ENCODE results near the gene CERS1.
"Not testable (repeated sequence)": the region's sequence is repeated elsewhere in the genome, so short reads cannot be mapped to it uniquely, and the experiment has no call there.

Gene CERS1

GRCh38 chr19:18919086-18919899, 23.3 kb upstream of the CERS1 start, which contains the start of the genes COPE and DDX49:
COPE (minus strand) TSS chr19:18919387; CDS start chr19:18919348, 39 bp downstream.
DDX49 (plus strand) TSS chr19:18919715; CDS start chr19:18919742, 27 bp downstream.
- DNase-seq: peak; percentile 99

GRCh38 chr19:18917593-18917992, 21.6 kb upstream of the CERS1 start:
- not testable (repeated sequence) for DNase-seq

GRCh38 chr19:18915639-18916038, 19.7 kb upstream of the CERS1 start:
- peak; percentile 36 for DNase-seq

GRCh38 chr19:18913466-18913865, 17.5 kb upstream of the CERS1 start:
- DNase-seq: no peak

GRCh38 chr19:18912933-18913332, 17.0 kb upstream of the CERS1 start:
- DNase-seq: no peak

GRCh38 chr19:18910801-18911436, 15.0 kb upstream of the CERS1 start:
- no peak for DNase-seq

- DNase-seq: no peak
Observed at GRCh38 chr19:18910010-18910409, 14.1 kb upstream of the CERS1 start.

GRCh38 chr19:18908917-18909619, 13.1 kb upstream of the CERS1 start:
- no peak for DNase-seq

- no peak for DNase-seq
Observed at GRCh38 chr19:18906605-18907519, 10.9 kb upstream of the CERS1 start.

GRCh38 chr19:18905513-18906236, 9.7 kb upstream of the CERS1 start:
- DNase-seq: no peak

- no peak for DNase-seq
Observed at GRCh38 chr19:18905058-18905456, 9.1 kb upstream of the CERS1 start.

- DNase-seq: no peak
Observed at GRCh38 chr19:18904334-18905057, 8.5 kb upstream of the CERS1 start.

GRCh38 chr19:18903156-18904037, 7.4 kb upstream of the CERS1 start:
- DNase-seq: no peak

- not testable (repeated sequence) for DNase-seq
Observed at GRCh38 chr19:18902519-18902918, 6.6 kb upstream of the CERS1 start.

GRCh38 chr19:18901491-18901890, 5.5 kb upstream of the CERS1 start:
- no peak for DNase-seq

GRCh38 chr19:18900700-18901481, 4.9 kb upstream of the CERS1 start:
- DNase-seq: no peak

- no peak for DNase-seq
Observed at GRCh38 chr19:18899624-18900560, 3.9 kb upstream of the CERS1 start.

Data from NCI-H226 (cell line).